Activated CD4-positive, alpha-beta T cell treated with anti-CD3 and anti-CD28 coated beads, Interleukin-2, amount 50 U/mL, for 24 hours (primary cell): ENCODE data around the gene SAE1.

Experiments
- DNase-seq, 2 donors: peaks; one replicate each; pipeline ENCODE4 v3.0.0-alpha.2; 2020; ENCODE audit warnings: low read depth in 1 of 2, low spot score in 1 of 2

SAE1 gene

GRCh38 chr19:47258895-47259555, 128.4 kb downstream of the SAE1 start:
- no peak for DNase-seq
